ENCODE data around the gene UBE2D3.

UBE2D3 gene

GRCh38 chr4:102779204-102779603, 48.1 kb downstream of the UBE2D3 start:
- H3K36me3 ChIP-seq (ENCODE audit: control insufficient read depth, insufficient read depth, low read length): no peaks in the 10 kb centered on the region
- no peaks in the 10 kb centered on the region for H3K9me3 ChIP-seq (ENCODE audit: control insufficient read depth, low read length)
- no peak overlapping the region for H3K4me3 ChIP-seq (ENCODE audit: insufficient read depth, low read depth, low read length)
- 84 to 87% methylated on average over 4 of the region's 4 CpGs for WGBS, 2 experiments
- H3K27me3 ChIP-seq (ENCODE audit: control insufficient read depth, insufficient read depth, low read length, poor library complexity, severe bottlenecking): no peaks in the 10 kb centered on the region
- no peak overlapping the region for H3K27ac ChIP-seq (ENCODE audit: insufficient read depth, low read depth, low read length, poor library complexity, severe bottlenecking)
- H3K4me1 ChIP-seq (ENCODE audit: control insufficient read depth, insufficient read depth, low read length): no peaks in the 10 kb centered on the region

- no peaks in the 10 kb centered on the region for H3K4me1 ChIP-seq (ENCODE audit: control insufficient read depth, insufficient read depth, low read length)
- H3K27me3 ChIP-seq (ENCODE audit: control insufficient read depth, insufficient read depth, low read length, poor library complexity, severe bottlenecking): no peaks in the 10 kb centered on the region
- no peak overlapping the region for H3K4me3 ChIP-seq (ENCODE audit: insufficient read depth, low read depth, low read length)
- H3K9me3 ChIP-seq (ENCODE audit: control insufficient read depth, low read length): no peaks in the 10 kb centered on the region
- no peak overlapping the region for H3K27ac ChIP-seq (ENCODE audit: insufficient read depth, low read depth, low read length, poor library complexity, severe bottlenecking)
- WGBS, 2 experiments: 83 to 85% methylated on average over 7 of the region's 7 CpGs
- H3K36me3 ChIP-seq (ENCODE audit: control insufficient read depth, insufficient read depth, low read length): no peaks in the 10 kb centered on the region
These were observed 48.6 kb downstream of the UBE2D3 start for GRCh38 chr4:102778720-102779119.

GRCh38 chr4:102775805-102776204, 51.5 kb downstream of the UBE2D3 start:
- no peak overlapping the region for H3K27ac ChIP-seq (ENCODE audit: insufficient read depth, low read depth, low read length, poor library complexity, severe bottlenecking)
- H3K36me3 ChIP-seq (ENCODE audit: control insufficient read depth, insufficient read depth, low read length): no peaks in the 10 kb centered on the region
- H3K27me3 ChIP-seq (ENCODE audit: control insufficient read depth, insufficient read depth, low read length, poor library complexity, severe bottlenecking): no peaks in the 10 kb centered on the region
- H3K9me3 ChIP-seq (ENCODE audit: control insufficient read depth, low read length): no peaks in the 10 kb centered on the region
- H3K4me3 ChIP-seq (ENCODE audit: insufficient read depth, low read depth, low read length): no peak overlapping the region
- H3K4me1 ChIP-seq (ENCODE audit: control insufficient read depth, insufficient read depth, low read length): no peaks in the 10 kb centered on the region
- 100% methylated on average over 1 of the region's 1 CpG for WGBS, 2 experiments

GRCh38 chr4:102774254-102774653, 53.1 kb downstream of the UBE2D3 start:
- H3K4me1 ChIP-seq (ENCODE audit: control insufficient read depth, insufficient read depth, low read length): no peaks in the 10 kb centered on the region
- no peaks in the 10 kb centered on the region for H3K36me3 ChIP-seq (ENCODE audit: control insufficient read depth, insufficient read depth, low read length)
- H3K27me3 ChIP-seq (ENCODE audit: control insufficient read depth, insufficient read depth, low read length, poor library complexity, severe bottlenecking): no peaks in the 10 kb centered on the region
- H3K9me3 ChIP-seq (ENCODE audit: control insufficient read depth, low read length): no peaks in the 10 kb centered on the region
- WGBS, 2 experiments: 91 to 95% methylated on average over 2 of the region's 2 CpGs
- no peak overlapping the region for H3K4me3 ChIP-seq (ENCODE audit: insufficient read depth, low read depth, low read length)
- H3K27ac ChIP-seq (ENCODE audit: insufficient read depth, low read depth, low read length, poor library complexity, severe bottlenecking): no peak overlapping the region

- H3K27ac ChIP-seq (ENCODE audit: insufficient read depth, low read depth, low read length, poor library complexity, severe bottlenecking): no peak overlapping the region
- no peak overlapping the region for H3K4me3 ChIP-seq (ENCODE audit: insufficient read depth, low read depth, low read length)
- no peaks in the 10 kb centered on the region for H3K36me3 ChIP-seq (ENCODE audit: control insufficient read depth, insufficient read depth, low read length)
- 89 to 96% methylated on average over 3 to 4 of the region's 4 CpGs for WGBS, 2 experiments
- H3K4me1 ChIP-seq (ENCODE audit: control insufficient read depth, insufficient read depth, low read length): no peaks in the 10 kb centered on the region
- H3K9me3 ChIP-seq (ENCODE audit: control insufficient read depth, low read length): no peaks in the 10 kb centered on the region
- H3K27me3 ChIP-seq (ENCODE audit: control insufficient read depth, insufficient read depth, low read length, poor library complexity, severe bottlenecking): no peaks in the 10 kb centered on the region
These were observed 54.5 kb downstream of the UBE2D3 start for GRCh38 chr4:102772738-102773340.

GRCh38 chr4:102764901-102765300, 62.5 kb downstream of the UBE2D3 start:
- WGBS, 2 experiments: 91 to 97% methylated on average over 3 of the region's 3 CpGs

GRCh38 chr4:102761906-102762305, 65.4 kb downstream of the UBE2D3 start:
- H3K27ac ChIP-seq (ENCODE audit: insufficient read depth, low read depth, low read length, poor library complexity, severe bottlenecking): no peak overlapping the region
- H3K27me3 ChIP-seq (ENCODE audit: control insufficient read depth, insufficient read depth, low read length, poor library complexity, severe bottlenecking): peaks cover 10% of the 10 kb centered on the region
- no peaks in the 10 kb centered on the region for H3K9me3 ChIP-seq (ENCODE audit: control insufficient read depth, low read length)
- 89 to 92% methylated on average over 14 of the region's 14 CpGs for WGBS, 2 experiments
- H3K4me3 ChIP-seq (ENCODE audit: insufficient read depth, low read depth, low read length): peak overlapping the region; percentile 65
- no peaks in the 10 kb centered on the region for H3K36me3 ChIP-seq (ENCODE audit: control insufficient read depth, insufficient read depth, low read length)
- H3K4me1 ChIP-seq (ENCODE audit: control insufficient read depth, insufficient read depth, low read length): peaks cover 4% of the 10 kb centered on the region

More at GRCh38 chr4:102764901-102765300, 62.5 kb downstream of the UBE2D3 start:
- H3K27me3 ChIP-seq (ENCODE audit: control insufficient read depth, insufficient read depth, low read length, poor library complexity, severe bottlenecking): peaks cover 10% of the 10 kb centered on the region
- no peak overlapping the region for H3K4me3 ChIP-seq (ENCODE audit: insufficient read depth, low read depth, low read length)
- no peaks in the 10 kb centered on the region for H3K36me3 ChIP-seq (ENCODE audit: control insufficient read depth, insufficient read depth, low read length)
- no peaks in the 10 kb centered on the region for H3K9me3 ChIP-seq (ENCODE audit: control insufficient read depth, low read length)
- H3K27ac ChIP-seq (ENCODE audit: insufficient read depth, low read depth, low read length, poor library complexity, severe bottlenecking): no peak overlapping the region
- H3K4me1 ChIP-seq (ENCODE audit: control insufficient read depth, insufficient read depth, low read length): peaks cover 4% of the 10 kb centered on the region

GRCh38 chr4:102761296-102761701, 66.1 kb downstream of the UBE2D3 start:
- 9 to 11% methylated on average over 15 of the region's 15 CpGs for WGBS, 2 experiments

GRCh38 chr4:102760645-102761295, 66.6 kb downstream of the UBE2D3 start, which contains the start of gene MANBA:
MANBA (minus strand) TSS chr4:102760968; CDS start chr4:102760894, 74 bp downstream.
- H3K27ac ChIP-seq (ENCODE audit: insufficient read depth, low read depth, low read length, poor library complexity, severe bottlenecking): peak within 1 kb of the TSS; percentile 27
- no peaks in the 10 kb centered on the region for H3K36me3 ChIP-seq (ENCODE audit: control insufficient read depth, insufficient read depth, low read length)
- H3K4me3 ChIP-seq (ENCODE audit: insufficient read depth, low read depth, low read length): peak within 1 kb of the TSS; percentile 65
- 0% methylated on average over 60 of the region's 60 CpGs for WGBS, 2 experiments
- peaks cover 4% of the 10 kb centered on the region for H3K4me1 ChIP-seq (ENCODE audit: control insufficient read depth, insufficient read depth, low read length)
- H3K27me3 ChIP-seq (ENCODE audit: control insufficient read depth, insufficient read depth, low read length, poor library complexity, severe bottlenecking): peaks cover 10% of the 10 kb centered on the region
- no peaks in the 10 kb centered on the region for H3K9me3 ChIP-seq (ENCODE audit: control insufficient read depth, low read length)

More at GRCh38 chr4:102761296-102761701, 66.1 kb downstream of the UBE2D3 start:
- H3K27me3 ChIP-seq (ENCODE audit: control insufficient read depth, insufficient read depth, low read length, poor library complexity, severe bottlenecking): peaks cover 10% of the 10 kb centered on the region
- peak overlapping the region; percentile 12 for H3K27ac ChIP-seq (ENCODE audit: insufficient read depth, low read depth, low read length, poor library complexity, severe bottlenecking)
- H3K36me3 ChIP-seq (ENCODE audit: control insufficient read depth, insufficient read depth, low read length): no peaks in the 10 kb centered on the region
- H3K9me3 ChIP-seq (ENCODE audit: control insufficient read depth, low read length): no peaks in the 10 kb centered on the region
- peaks cover 4% of the 10 kb centered on the region for H3K4me1 ChIP-seq (ENCODE audit: control insufficient read depth, insufficient read depth, low read length)
- peak overlapping the region; percentile 65 for H3K4me3 ChIP-seq (ENCODE audit: insufficient read depth, low read depth, low read length)

- peaks cover 10% of the 10 kb centered on the region for H3K27me3 ChIP-seq (ENCODE audit: control insufficient read depth, insufficient read depth, low read length, poor library complexity, severe bottlenecking)
- no peaks in the 10 kb centered on the region for H3K9me3 ChIP-seq (ENCODE audit: control insufficient read depth, low read length)
- peak overlapping the region; percentile 27 for H3K27ac ChIP-seq (ENCODE audit: insufficient read depth, low read depth, low read length, poor library complexity, severe bottlenecking)
- H3K4me3 ChIP-seq (ENCODE audit: insufficient read depth, low read depth, low read length): peak overlapping the region; percentile 65
- WGBS, 2 experiments: 3 to 4% methylated on average over 25 of the region's 25 CpGs
- peaks cover 4% of the 10 kb centered on the region for H3K4me1 ChIP-seq (ENCODE audit: control insufficient read depth, insufficient read depth, low read length)
- H3K36me3 ChIP-seq (ENCODE audit: control insufficient read depth, insufficient read depth, low read length): no peaks in the 10 kb centered on the region
These were observed 67.3 kb downstream of the UBE2D3 start for GRCh38 chr4:102759831-102760644.
